ENCODE data around the gene RANBP3L.

DNA sequence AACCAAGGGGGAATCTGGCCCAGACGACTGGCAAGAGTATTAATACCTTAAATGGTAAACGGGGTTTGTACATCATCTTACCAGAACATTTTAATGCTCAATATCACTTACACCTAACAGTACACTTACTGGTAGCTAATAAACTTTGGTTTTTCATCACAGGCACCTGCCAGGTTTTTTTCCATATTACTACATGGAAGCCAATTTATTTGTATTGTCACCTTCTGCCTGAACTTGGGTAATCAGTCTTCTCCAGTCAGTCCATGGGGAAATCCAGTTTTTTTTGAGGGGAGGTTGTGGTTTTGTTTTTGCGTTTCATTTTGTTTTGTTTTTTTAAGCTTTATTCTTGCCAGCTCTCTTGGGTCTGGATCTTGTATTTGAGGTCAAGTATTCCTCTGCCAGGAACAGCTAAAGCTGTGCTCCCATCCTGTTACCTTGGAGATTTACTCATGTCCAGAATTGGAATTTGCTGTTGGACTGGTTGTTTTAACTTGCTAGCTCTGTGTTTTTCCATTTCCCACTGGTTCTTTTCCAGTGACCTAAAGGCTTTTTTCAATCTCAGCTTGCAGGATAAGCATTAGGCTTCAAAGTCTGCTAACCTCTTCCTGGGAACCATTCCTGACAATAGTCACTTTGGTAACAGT is 48.9 kb downstream of the RANBP3L start:
- TF ChIP-seq CTCF (IDR thresholded peaks at IDR 0.05) (no peak), POLR2A (IDR thresholded peaks at IDR 0.05) (no peak)

Data from uterus (tissue), 2 donors.